Retinal pigment epithelial cell (primary cell): ENCODE measurements around the gene FAM174C.

Experiments
- DNase-seq: peaks from one replicate; pipeline ENCODE4 v3.0.0-alpha.2; 2010; ENCODE audit warnings: low read depth
- H3K4me3 ChIP-seq: 2 replicates; pipeline ENCODE4 v1.5.1; 2011; ENCODE audit warnings: mild to moderate bottlenecking, low read length, control low read depth, moderate library complexity
- TF ChIP-seq, protein P1 (sequence below): conservative IDR thresholded peaks from 2 replicates; pipeline ENCODE4 v1.5.1; 2011; ENCODE audit warnings: low read depth, low read length, control low read depth, inconsistent platforms

The FAM174C gene

DNA sequence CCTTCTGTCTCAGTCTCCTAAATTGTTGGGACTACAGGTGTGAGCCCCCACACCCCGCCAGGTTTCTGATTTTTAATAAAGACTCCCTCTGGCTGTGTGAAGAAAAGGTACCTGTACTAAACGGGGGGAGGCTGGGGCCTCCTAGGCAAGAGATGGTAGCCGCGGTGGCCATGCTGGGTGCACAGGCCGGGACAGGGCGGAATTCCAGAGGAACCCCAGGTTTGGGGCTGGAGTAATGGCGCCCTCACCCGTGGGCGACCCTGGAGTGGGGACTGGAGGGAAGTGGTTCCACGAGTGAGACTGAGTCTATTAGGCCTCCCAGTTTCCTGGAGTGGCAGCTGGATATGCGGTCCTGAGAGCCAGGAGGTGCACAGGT is 35.9 kb upstream of the FAM174C start:
- TF ChIP-seq, protein P1, sequence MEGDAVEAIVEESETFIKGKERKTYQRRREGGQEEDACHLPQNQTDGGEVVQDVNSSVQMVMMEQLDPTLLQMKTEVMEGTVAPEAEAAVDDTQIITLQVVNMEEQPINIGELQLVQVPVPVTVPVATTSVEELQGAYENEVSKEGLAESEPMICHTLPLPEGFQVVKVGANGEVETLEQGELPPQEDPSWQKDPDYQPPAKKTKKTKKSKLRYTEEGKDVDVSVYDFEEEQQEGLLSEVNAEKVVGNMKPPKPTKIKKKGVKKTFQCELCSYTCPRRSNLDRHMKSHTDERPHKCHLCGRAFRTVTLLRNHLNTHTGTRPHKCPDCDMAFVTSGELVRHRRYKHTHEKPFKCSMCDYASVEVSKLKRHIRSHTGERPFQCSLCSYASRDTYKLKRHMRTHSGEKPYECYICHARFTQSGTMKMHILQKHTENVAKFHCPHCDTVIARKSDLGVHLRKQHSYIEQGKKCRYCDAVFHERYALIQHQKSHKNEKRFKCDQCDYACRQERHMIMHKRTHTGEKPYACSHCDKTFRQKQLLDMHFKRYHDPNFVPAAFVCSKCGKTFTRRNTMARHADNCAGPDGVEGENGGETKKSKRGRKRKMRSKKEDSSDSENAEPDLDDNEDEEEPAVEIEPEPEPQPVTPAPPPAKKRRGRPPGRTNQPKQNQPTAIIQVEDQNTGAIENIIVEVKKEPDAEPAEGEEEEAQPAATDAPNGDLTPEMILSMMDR: no peak
- DNase-seq: no peak
- H3K4me3 ChIP-seq: no peak overlapping the region

DNA sequence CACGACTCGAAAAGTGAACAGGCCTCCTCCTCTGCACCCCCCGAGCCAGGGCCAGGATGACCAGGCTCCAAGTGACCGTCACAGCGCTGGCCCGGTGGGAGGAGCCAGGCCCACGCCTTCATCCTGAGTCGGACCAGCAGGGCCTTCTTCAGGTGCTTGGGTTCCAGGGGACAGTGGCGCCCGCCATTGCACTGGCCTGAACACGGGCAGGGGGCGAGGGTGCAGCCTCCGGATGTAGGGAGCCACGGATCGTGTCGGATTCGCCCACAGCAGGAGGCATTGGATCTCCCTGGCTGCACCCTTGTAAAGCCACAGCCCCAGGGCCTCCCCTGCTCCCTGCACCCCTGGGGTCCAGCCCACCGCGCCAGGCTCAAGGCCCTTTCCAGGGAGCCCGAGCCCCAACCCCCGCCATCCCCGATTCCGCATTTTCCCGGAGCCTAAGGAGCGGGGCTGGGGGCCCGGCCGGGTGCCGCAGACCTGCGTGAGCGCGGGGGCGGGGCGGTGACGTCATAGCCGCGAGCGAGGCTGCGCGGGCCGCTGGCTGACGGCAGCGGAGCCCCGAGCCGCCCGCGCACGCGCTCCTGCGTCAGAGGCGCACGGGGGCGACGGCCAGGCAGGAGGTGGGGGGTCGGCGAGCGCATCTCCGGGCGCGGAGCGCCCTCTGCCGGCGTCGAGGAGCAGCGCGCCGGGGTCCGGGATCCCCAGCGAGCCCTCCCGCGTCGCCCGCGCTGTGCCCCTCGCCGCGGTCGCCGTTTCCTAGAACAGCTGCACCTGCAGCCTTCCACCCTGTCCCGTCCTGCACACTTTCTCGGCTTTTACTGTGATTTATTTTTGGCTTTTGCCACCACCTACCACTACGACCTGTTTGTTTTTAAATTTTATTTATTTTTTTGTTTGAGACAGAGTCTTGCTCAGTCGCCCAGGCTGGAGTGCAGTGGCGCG is 35.3 kb upstream of the FAM174C start:
- TF ChIP-seq, protein P1: peak; percentile 63
- DNase-seq: no peak
- peak overlapping the region; percentile 32 for H3K4me3 ChIP-seq

DNA sequence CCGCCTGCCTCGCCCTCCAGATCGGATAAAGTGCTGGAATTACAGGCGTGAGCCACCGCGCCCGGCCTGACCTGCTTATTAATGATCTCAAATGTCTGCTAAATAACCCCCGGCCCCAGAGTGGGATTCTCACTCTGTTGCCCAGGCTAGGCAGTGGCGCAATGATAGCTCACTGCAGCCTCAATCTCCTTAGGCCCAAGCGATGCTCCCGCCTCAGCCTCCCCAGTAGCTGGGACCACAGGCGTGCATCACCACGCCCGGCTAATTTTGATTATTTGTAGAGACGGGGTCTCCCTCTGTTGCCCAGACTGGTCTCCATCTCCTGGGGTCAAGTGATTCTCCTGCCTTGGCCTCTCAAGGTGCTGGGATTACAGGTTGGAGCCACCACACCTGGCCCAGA is 34.4 kb upstream of the FAM174C start:
- H3K4me3 ChIP-seq: no peak overlapping the region
- no peak for DNase-seq
- TF ChIP-seq, protein P1: no peak

DNA sequence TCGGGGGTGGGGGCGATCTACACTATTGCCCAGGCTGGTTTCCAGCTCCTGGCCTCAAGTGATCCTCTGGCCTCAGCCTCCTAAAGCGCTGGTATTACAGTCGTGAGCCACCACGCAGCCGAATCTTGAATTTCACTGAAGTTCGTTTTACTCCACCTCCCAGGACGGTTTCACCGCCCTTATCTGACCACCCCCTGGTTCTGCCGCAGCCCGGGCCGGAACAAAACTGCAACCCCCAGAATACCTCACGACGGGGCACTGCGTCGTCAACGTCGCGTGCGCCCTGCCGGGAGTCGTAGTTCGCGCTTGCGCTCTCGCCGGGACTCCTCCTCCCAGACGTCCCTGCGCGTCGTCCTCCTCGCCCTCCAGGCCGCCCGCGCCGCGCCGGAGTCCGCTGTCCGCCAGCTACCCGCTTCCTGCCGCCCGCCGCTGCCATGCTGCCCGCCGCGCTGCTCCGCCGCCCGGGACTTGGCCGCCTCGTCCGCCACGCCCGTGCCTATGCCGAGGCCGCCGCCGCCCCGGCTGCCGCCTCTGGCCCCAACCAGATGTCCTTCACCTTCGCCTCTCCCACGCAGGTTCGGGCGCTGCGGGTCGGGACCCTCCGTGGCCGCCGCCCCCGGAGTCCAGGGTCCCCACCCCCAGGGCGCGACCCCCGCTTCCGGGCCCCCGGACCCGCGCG is 33.8 kb upstream of the FAM174C start, which contains the start of gene ATP5F1D:
Gene ATP5F1D (plus strand): TSS at position 335 of the 679 bp plus-strand sequence. CDS start 100 bp downstream, at position 435.
- DNase-seq: peak; percentile 76
- H3K4me3 ChIP-seq: peak within 1 kb of the TSS; percentile 70
- TF ChIP-seq, protein P1: no peak

DNA sequence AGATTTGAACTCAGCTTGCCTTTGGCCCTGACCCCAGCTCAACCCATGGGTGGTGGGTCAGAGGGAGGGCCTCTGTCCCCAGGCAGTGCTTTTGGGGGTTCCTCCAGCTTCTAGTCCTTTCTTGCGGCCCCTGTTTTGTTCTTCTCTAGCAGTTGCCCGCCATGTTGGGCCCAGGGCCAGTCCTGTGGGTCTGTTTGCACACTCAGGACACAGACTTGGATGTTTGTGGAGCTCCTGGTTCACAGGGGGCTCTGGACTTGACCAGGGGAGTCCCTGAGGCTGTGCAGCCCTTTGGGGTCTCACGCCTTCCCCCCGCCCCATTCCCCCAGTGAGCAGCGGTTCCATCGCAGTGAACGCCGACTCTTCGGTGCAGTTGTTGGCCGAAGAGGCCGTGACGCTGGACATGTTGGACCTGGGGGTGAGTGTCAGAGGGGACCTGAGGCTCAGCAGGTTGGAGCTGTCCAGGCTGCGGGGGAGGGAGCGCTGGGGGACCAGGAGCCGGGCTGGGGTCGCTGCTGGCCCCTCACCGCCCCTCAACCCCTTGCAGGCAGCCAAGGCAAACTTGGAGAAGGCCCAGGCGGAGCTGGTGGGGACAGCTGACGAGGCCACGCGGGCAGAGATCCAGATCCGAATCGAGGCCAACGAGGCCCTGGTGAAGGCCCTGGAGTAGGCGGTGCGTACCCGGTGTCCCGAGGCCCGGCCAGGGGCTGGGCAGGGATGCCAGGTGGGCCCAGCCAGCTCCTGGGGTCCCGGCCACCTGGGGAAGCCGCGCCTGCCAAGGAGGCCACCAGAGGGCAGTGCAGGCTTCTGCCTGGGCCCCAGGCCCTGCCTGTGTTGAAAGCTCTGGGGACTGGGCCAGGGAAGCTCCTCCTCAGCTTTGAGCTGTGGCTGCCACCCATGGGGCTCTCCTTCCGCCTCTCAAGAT is 31.3 kb upstream of the FAM174C start:
- TF ChIP-seq, protein P1: peak; percentile 95
- DNase-seq: no peak
- no peak overlapping the region for H3K4me3 ChIP-seq

DNA sequence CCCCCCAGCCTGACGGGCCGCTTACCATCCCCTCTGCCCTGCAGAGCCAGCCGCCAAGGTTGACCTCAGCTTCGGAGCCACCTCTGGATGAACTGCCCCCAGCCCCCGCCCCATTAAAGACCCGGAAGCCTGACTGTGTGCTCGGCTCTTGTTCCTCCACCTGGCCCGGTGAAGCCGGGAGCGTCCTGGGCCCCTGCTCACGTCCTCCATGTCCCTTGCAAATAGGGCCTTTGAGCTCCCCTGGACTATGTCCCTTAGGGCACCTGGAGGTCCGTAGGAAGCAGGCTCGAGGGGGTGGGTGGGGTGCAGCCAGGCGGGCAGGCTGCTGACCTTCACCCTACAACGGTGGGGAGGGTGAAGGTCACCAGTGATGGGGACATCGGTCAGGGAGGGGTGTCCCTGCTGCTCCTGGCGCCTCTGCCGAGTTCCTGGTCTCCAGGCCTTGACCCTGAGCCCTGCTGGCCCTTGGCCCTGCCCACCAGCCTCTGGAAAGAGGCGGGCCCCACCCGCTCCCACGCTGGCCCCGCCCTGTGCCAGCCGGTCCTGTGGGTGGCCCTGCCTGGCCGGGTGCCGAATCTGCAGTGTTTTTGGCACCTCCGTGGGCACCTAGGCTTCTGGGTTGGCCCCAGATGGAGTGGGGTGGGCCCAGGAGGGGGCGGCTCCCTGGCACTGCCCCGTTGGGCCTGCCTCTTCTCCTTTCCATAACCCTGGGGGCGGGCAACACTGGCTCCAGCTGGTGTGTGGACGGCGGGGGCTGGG is 30.5 kb upstream of the FAM174C start:
- DNase-seq: no peak
- TF ChIP-seq, protein P1: no peak
- no peak overlapping the region for H3K4me3 ChIP-seq
